Effector CD8-positive, alpha-beta T cell (primary cell): ENCODE measurements around the gene UGT1A3.
"Not testable (repeated sequence)": the region's sequence is repeated elsewhere in the genome, so short reads cannot be mapped to it uniquely, and the experiment has no call there.

Experiments used
- DNase-seq: peaks from one replicate; lab custom pipeline; 2025; lab: John Stamatoyannopoulos, UW

Gene UGT1A3

DNA sequence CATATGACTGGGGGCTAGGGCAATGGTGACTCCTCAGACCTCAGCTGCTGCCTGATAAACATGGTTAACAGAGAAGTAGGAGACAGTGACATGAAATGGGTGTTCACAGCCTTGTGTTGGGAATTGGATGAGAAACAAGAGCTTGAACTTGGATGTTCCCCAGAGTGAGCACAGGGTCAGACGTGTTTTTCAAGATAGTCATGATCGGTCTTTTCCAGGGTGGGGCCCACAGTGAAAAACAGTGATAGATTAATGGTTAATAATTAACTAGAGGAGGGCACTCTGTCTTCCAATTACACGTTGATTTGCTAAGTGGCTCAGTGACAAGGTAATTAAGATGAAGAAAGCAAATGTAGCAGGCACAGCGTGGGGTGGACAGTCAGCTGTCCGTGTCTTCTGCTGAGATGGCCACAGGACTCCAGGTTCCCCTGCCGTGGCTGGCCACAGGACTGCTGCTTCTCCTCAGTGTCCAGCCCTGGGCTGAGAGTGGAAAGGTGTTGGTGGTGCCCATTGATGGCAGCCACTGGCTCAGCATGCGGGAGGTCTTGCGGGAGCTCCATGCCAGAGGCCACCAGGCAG is at the start of gene UGT1A3:
UGT1A3 (plus strand) TSS at position 320 of the 579 bp plus-strand sequence; CDS start at position 405, 85 bp downstream.
- DNase-seq: no peak

DNA sequence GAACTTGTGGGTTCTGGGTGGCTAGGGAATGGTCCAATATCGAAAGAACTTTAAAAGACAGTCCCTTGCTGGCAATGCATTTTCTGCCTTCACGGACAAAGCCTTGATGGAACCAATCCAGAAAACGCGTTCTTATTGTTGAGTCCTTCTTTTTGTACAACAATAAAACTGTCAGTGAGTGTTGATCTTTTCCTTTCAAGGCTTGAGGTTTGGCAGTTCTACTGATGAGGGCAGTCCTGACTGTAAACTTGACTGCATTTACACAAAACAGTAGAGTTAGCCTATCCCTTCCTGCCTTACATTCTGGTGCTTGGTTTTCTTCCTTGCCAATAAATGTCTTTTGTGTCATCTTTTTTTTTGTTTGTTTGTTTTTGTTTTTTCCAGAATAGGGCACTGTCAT is 49.6 kb upstream of the UGT1A3 start:
- no peak for DNase-seq

DNA sequence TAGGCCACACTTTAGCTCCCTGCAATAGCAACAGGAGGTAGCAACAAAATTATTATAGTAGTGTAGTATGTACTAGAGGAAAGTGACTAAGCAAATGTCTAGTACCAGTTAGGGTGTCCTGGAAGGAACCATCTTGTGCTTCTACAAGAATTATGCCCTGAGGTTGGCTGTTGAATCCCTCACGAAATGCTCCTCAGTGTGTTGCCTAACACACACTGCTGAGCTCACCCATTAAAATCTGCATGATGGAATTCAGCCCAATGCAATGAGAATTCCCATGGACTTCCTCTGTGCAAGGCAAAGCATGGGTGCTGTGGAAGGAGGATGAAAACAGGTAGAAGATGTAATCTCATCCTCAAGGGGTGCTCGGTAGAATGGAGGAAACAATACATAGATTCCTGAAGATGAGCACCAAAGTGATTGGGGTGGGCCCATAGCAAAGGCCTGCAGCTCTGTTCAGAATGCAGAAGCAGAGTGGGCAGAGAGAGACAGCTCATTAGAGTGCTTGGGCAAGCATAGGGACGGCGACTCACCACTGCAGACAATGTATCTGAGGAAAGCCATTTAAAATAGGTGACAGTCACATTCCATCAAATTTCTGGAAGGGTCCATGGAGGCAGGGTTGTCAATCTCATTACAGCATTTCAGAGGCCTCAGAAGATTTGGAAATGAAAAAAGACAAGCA is 48.3 kb upstream of the UGT1A3 start:
- DNase-seq: no peak

DNA sequence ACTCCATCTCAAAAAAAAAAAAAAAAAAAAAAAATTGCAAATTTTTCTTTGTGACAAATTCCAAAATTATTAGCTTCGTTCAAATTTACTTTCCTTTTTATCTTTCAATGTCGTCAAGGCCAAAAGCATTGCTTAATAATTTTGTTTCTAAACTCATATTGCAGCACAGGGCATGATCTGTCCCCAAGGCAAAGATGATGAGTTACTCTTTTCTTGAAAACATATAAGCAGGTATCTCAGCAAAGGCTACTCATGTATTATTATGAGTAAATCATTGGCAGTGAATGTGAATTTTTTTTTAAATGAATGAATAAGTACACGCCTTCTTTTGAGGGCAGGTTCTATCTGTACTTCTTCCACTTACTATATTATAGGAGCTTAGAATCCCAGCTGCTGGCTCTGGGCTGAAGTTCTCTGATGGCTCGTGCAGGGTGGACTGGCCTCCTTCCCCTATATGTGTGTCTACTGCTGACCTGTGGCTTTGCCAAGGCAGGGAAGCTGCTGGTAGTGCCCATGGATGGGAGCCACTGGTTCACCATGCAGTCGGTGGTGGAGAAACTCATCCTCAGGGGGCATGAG is 47.2 kb upstream of the UGT1A3 start, which contains the start of gene UGT1A7:
UGT1A7 (plus strand) TSS at position 381 of the 579 bp plus-strand sequence; CDS start at position 418, 37 bp downstream.
- DNase-seq: no peak

DNA sequence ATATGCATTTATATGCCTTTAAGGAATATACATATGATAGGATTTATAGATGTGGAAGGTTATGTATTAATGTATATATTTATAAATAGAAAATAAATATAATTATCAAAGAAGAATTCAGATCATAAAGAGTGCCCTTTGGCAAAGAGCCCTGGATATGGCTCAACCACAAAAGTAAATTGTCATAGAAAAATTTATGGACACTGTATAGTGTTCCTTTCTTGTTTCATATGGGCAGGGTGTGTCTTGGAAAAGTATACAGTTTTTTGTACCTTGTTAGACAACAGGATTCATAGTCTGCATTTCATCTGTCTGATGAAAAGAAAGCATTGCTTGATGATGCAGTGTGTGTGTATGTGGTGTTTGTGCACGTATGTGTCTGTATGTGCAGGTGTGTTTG is 44.2 kb upstream of the UGT1A3 start:
- no peak for DNase-seq

DNA sequence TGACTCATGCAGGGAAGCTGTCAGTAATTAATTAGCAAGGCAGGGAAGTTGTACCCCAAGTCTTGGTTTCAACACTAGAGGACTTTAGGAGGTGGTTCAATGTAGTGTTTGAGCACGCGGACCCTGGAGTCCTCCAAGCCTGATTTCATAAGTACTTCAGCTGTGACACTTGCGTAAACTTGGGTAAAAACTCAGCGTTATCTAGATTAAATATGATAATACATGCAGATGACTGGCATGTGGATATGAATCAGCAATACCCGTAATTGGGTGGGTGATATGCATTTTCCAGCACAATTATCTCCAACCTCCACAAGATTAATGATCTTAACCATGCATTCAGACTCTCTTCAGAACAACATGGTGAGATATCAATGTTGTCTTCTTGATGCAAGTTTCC is 41.9 kb upstream of the UGT1A3 start:
- no peak for DNase-seq

DNA sequence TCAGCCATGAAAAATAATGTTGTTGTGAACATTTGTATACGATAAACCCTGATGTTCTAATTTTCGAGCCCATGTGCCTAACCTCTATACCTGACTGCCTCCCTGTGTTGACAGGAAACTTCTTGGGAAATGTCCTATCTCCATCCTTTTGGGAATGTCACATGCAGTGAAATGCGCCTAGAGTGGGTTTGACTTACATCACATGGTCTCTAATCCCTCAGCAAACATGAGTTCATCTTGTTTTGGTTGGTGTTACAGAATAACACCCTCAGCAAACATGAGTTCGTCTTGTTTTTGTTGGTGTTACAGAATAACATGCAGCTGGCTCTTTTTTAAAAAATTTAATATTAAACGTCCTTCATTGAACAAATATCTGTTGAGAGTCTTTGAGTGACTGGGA is 40.5 kb upstream of the UGT1A3 start:
- DNase-seq: no peak

DNA sequence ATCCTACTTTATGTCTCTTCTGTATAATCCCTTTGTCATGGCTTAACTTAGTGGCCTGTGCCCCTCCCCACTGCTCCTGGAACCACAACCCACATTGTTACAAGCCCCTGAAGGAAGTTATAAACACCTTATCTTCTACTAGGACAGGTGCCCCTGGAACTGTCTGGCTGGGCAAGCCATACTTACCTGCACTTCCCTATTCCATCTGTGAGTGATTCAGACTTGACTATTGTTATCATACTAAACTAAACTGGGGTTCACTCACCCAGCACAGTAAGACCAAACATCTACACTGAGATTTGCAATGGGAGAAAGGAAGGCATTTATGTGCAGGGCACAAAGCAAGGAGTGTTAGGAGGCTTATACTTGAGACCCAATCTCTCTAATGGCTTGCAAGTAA is 39.8 kb upstream of the UGT1A3 start:
- no peak for DNase-seq

DNA sequence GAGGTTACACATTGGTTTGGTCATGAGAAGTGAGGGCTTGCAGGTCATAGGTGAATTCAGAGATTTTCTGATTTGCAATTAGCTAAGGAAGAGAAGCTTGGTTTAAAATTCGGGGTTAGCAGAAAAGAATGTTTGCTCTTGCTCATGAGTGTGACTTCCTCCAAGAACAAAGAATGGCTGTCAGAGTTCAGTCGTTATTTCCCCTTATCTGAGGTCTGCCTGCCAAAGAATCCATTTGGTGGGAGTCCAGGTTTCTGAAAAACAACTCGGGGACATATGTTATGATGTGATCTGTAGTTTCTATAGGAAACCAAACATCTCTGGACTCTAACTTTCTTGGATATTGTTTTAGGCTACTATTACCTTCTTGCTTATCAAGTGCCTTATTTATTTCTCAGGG is 39.3 kb upstream of the UGT1A3 start:
- DNase-seq: no peak

DNA sequence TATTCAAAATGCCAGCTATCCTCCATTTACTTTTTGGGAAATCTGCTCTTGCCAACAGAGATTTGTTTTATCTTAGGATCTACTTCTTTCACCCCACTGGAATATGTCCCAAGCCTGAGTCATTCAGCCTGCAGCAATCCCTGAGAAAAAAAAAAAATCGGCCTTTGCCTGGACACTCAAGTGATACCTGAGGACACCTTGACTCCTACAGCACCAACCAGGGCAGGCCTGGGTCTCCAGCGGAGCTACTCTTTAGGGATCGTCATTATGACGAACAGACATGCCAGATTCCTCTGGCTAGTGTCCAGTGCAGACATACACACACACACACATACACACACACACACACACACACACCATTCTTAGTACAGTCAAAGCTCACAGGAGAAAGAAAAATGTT is 38.4 kb upstream of the UGT1A3 start:
- no peak for DNase-seq

DNA sequence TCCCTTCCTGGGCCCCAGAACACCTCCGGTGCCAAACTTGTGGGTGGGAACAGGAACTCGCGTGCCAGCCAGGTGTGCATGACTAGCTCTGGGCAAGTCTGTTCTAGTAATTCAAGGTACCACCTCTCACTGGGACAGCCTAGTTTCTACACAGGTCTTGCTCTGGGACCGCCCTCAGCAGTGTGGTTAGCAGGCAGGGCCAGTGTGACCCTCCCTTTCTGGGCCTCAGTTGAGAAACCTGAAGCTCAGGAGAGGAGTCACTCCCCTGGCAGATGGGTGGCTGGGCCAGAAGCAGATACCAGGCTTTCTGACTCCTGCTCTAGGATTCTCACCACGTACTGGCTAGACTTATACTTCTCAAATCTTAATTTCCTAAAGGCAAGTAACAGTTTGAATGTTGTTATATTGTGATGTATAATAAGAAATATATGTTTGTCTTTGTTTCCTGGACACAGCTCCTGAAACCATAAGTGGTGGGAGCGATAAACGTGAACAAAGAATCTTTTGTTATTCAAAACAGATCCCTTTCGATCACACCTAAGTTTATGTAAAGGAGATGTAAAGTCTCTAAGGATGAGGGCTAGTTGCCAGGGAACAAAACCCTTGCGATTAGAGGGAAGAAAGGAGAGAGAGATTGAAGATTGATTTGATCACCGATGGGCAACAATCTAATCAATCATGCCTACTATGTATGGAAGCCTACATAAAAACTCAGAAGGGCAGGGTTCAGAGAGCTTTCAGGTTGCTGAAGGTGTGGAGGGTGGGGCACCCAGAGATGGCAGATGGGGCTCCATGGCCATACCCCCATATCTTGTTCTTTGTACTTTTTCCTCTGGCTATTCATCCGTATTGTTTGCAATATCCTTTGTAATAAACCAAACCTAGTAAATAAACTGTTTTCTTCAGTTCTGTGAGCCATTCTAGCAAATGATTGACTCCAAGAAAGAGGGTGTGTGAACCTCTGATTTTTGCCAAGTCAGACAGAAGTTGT is 37.1 kb upstream of the UGT1A3 start:
- no peak for DNase-seq

DNA sequence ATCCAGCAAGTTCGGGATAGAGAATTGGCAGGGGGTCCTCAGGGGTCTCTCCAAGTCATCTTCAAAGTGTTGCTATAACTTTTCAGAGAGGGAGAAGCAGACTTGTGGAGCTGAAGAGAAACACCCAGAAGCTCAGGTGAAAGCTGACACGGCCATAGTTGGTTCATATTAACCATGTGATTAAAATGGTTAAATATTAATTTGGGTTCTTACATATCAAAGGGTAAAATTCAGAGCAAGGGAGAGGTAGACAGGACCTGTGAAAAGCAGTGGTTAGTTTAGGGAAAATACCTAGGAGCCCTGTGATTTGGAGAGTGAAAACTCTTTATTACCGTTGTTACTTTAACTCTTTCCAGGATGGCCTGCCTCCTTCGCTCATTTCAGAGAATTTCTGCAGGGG is 36.2 kb upstream of the UGT1A3 start, which contains the start of gene UGT1A6:
UGT1A6 (plus strand) TSS at position 243 of the 400 bp plus-strand sequence; CDS start at position 358, 115 bp downstream.
- DNase-seq: no peak

DNA sequence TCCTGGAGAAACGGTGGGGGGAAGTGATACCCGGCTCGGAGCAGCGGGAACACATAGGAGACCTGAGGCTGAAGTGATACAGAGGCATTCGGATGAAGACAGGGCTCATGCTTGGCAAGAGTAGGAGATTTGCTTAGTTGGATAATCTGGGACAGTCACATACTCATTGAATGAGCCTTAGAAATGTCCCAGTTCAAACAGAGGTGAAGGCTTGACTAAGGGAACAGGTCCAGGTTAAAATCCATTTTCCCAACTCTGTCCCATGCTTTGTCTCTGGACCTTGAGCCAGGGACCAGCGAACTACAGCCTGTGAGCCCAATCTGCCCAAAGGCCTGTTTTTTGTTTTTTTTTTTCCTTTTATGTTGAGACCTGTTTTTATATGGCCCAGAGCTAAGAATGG is 34.9 kb upstream of the UGT1A3 start:
- DNase-seq: no peak

DNA sequence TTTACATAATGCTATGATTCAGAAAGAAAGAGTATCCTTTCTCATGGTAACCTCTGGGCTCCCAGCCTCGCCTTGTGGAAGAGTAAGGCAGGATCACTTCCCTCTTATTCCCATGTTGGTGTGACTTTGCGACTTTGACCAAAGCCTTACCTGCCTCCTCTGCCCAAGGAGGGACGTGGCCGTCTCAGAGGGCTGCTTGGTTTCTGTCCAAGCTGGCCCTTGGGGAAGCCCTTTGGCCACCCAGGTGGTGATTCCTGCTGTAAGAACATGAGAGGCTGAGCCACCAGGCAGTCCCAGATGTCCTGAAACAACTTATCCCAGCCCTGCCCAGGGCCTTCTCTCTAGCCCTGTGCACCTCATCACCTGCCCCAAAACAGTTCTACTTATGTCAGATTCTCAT is 30.1 kb upstream of the UGT1A3 start:
- DNase-seq: no peak

DNA sequence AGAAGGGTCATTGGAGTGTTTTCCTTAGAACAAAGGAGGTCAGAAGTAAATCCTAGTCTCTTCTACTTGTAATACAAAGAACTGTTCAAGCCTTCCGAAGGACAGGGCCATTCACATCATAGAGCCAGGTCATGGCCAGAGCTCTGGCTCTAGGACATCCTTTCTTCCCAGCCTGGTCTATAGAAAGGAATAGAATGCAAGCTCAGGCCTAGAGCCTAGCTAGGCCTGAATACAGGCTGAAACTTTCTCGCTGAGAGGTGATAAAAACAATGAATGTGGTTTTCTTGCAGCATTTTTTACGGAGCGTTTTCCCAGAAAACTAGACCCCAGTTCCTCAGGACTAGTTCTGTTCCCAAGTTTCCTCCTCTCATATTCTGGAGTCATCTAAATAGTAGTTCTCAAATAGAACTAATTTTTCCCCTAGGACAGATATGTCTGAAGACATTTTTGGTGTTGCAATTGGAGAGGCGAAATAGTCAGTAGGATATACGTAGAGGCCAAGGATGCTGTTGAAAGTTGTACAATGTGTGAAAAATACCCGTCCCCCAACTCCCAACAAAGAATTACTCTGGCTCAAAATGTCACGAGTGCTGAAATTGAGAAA is 29.3 kb upstream of the UGT1A3 start:
- DNase-seq: no peak

DNA sequence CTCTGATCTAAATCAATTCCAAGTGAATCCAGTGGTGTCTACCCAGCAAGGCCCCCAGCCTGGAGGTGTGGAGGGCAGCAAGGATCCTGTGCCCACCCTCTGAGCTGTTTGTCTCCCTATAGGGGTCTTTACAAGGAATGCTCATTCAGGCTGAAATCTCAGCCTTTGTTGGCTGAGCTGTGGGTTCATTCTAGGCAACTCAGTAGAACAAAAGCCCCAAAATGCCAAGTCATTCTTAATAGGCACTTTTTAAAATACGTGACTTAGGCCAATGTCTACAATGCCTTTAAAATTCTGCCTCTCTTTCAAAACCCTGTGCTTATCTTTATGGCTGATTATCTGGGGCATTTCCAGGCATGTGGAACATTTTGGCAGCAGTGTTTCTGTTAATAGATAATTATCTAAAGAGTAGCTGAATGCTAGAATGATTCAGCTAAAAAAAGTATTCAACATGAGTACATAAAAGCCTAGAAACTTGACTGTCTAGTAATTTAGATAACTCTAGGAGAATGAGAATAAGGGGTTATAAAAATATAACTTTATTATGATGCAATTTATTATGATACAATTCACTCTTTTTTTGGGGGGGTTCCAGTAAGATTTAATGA is 28.7 kb upstream of the UGT1A3 start:
- DNase-seq: no peak

DNA sequence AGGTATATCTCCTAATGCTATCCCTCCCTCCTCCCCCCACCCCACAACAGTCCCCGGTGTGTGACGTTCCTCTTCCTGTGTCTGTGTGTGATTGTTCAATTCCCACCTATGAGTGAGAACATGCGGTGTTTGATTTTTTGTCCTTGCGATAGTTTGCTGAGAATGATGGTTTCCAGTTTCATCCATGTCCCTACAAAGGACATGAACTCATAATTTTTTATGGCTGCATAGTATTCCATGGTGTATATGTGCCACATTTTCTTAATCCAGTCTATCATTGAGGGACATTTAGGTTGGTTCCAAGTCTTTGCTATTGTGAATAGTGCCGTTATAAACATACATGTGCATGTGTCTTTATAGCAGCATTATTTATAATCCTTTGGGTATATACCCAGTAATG is 28.0 kb upstream of the UGT1A3 start:
- not testable (repeated sequence) for DNase-seq

DNA sequence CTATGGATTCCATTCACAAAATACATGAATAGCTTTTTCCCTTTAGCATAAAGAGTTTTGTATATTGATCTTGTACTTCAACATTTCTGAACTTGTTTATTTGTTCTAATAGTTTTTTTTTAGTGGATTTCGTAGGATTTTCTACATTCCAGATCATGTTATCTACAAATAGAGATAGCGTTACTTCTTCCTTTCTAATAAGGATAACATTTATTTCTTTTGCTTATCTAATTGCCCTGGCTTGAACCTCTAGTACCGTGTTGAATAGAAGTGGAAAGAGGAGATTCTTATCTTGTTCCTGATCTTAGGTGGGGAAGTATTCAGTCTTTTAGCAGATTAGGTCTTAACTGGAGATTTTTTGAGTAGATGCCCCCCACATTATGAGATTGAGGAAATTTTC is 26.6 kb upstream of the UGT1A3 start:
- DNase-seq: no peak

DNA sequence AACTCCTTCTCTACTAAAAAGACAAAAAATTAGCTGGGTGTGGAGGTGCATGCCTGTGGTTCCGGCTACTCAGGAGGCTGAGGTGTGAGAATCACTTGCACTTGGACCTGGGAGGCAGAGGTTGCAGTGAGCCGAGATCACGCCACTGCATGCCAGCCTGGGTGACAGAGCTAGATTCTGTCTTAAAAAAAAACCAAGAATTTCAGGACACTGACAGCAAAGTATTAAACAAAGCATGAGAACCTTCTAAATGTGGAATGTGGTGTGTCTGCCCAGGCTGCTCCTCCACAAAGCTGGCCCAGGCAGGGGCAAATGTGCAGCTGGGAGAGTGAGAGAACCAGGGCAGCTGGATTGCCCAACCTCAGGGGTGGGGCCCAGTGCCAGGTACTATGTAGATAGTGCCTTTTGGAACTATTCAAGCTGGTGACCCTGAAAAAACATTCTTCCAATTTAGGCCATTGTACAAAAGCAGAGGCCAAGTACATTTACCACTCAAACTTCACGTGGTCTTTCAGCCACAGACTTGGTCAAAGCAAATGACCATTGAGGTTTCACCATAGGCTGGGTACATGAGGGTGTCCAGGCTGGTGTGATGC is 22.8 kb upstream of the UGT1A3 start:
- DNase-seq: no peak

DNA sequence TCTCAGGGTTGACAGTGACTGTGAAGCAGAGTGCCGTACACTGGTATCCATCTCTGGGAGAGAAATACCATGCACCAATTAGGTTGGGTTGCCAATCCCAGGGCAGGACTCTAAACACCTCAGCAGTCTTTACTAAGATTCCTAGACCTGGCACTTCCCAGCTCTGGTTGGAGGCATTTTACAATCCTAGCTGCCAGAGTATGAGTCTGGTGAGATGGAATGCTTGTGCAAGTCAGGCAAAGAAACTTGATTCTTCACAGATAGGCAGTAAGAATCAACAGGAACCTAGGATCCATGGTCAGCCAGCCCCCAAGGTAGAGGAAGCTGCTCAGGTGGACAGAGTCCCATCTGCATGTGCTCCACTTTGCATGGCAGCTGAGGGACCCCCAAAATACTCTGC is 22.1 kb upstream of the UGT1A3 start:
- no peak for DNase-seq
